Activated T-cell treated with anti-CD3 and anti-CD28 coated beads, Interleukin-2, amount 50 U/mL, for 24 hours (primary cell): ENCODE data around the gene TLX3.

Experiments used
- DNase-seq: peaks from one replicate; pipeline ENCODE4 v3.0.0-alpha.2; 2020
- H3K27ac Mint-ChIP-seq: 2 replicates; pipeline ENCODE4 v1.8.0; 2020; ENCODE audit warnings: mild to moderate bottlenecking, mixed read lengths
- H3K27me3 Mint-ChIP-seq: 2 replicates; pipeline ENCODE4 v1.8.0; 2020; ENCODE audit warnings: mixed read lengths
- H3K36me3 Mint-ChIP-seq: 2 replicates; pipeline ENCODE4 v1.8.0; 2020; ENCODE audit warnings: low read depth, mixed read lengths
- H3K4me1 Mint-ChIP-seq: 2 replicates; pipeline ENCODE4 v1.8.0; 2020; ENCODE audit warnings: low read depth, mixed read lengths
- H3K4me3 Mint-ChIP-seq: 2 replicates; pipeline ENCODE4 v1.8.0; 2020; ENCODE audit warnings: mild to moderate bottlenecking, moderate library complexity, mixed read lengths
- H3K9me3 Mint-ChIP-seq: 2 replicates; pipeline ENCODE4 v1.8.0; 2020; ENCODE audit warnings: mixed read lengths

Gene TLX3

GRCh38 chr5:171311322-171312077, 2.5 kb downstream of the TLX3 start:
- Mint-ChIP-seq H3K27ac (no peak overlapping the region), H3K4me3 (no peak overlapping the region), H3K27me3 (peaks cover 87% of the 10 kb centered on the region), H3K4me1 (peaks cover 34% of the 10 kb centered on the region), H3K36me3 (no peaks in the 10 kb centered on the region), H3K9me3 (no peaks in the 10 kb centered on the region)
- no peak for DNase-seq

GRCh38 chr5:171312129-171312974, 3.3 kb downstream of the TLX3 start:
- peak; percentile 39 for DNase-seq
- H3K27me3 Mint-ChIP-seq: peaks cover 87% of the 10 kb centered on the region
- H3K36me3 Mint-ChIP-seq: no peaks in the 10 kb centered on the region
- no peak overlapping the region for H3K27ac Mint-ChIP-seq
- H3K4me3 Mint-ChIP-seq: peak overlapping the region; percentile 37
- H3K4me1 Mint-ChIP-seq: peaks cover 38% of the 10 kb centered on the region
- H3K9me3 Mint-ChIP-seq: no peaks in the 10 kb centered on the region

- Mint-ChIP-seq H3K4me3 (peak overlapping the region; percentile 36), H3K27ac (no peak overlapping the region), H3K36me3 (no peaks in the 10 kb centered on the region), H3K27me3 (peaks cover 88% of the 10 kb centered on the region), H3K4me1 (peaks cover 34% of the 10 kb centered on the region), H3K9me3 (no peaks in the 10 kb centered on the region)
- DNase-seq: peak; percentile 33
These were observed 4.6 kb downstream of the TLX3 start for GRCh38 chr5:171313481-171314206.

GRCh38 chr5:171314728-171315385, 5.8 kb downstream of the TLX3 start:
- H3K9me3 Mint-ChIP-seq: no peaks in the 10 kb centered on the region
- DNase-seq: peak; percentile 32

GRCh38 chr5:171315386-171315891, 6.4 kb downstream of the TLX3 start:
- H3K36me3 Mint-ChIP-seq: no peaks in the 10 kb centered on the region
- H3K27me3 Mint-ChIP-seq: peaks cover 91% of the 10 kb centered on the region
- H3K4me3 Mint-ChIP-seq: no peak overlapping the region
- H3K4me1 Mint-ChIP-seq: peaks cover 30% of the 10 kb centered on the region
- H3K27ac Mint-ChIP-seq: no peak overlapping the region
- DNase-seq: no peak
- no peaks in the 10 kb centered on the region for H3K9me3 Mint-ChIP-seq

More at GRCh38 chr5:171314728-171315385, 5.8 kb downstream of the TLX3 start:
- Mint-ChIP-seq H3K4me1 (peaks cover 31% of the 10 kb centered on the region), H3K4me3 (no peak overlapping the region), H3K27ac (no peak overlapping the region), H3K36me3 (no peaks in the 10 kb centered on the region), H3K27me3 (peaks cover 91% of the 10 kb centered on the region)

- Mint-ChIP-seq H3K27me3 (peaks cover 89% of the 10 kb centered on the region), H3K27ac (no peak overlapping the region), H3K9me3 (no peaks in the 10 kb centered on the region), H3K4me1 (peaks cover 26% of the 10 kb centered on the region), H3K36me3 (no peaks in the 10 kb centered on the region), H3K4me3 (peak overlapping the region; percentile 27)
- DNase-seq: no peak
These were observed 6.8 kb downstream of the TLX3 start for GRCh38 chr5:171315925-171316257.

GRCh38 chr5:171316258-171317121, 7.4 kb downstream of the TLX3 start:
- H3K36me3 Mint-ChIP-seq: no peaks in the 10 kb centered on the region
- H3K27me3 Mint-ChIP-seq: peaks cover 90% of the 10 kb centered on the region
- H3K4me1 Mint-ChIP-seq: peaks cover 23% of the 10 kb centered on the region
- no peak overlapping the region for H3K27ac Mint-ChIP-seq
- DNase-seq: peak; percentile 32
- H3K9me3 Mint-ChIP-seq: no peaks in the 10 kb centered on the region
- peak overlapping the region; percentile 27 for H3K4me3 Mint-ChIP-seq

- Mint-ChIP-seq H3K36me3 (no peaks in the 10 kb centered on the region), H3K27me3 (peaks cover 93% of the 10 kb centered on the region), H3K9me3 (no peaks in the 10 kb centered on the region), H3K4me3 (no peak overlapping the region), H3K27ac (no peak overlapping the region), H3K4me1 (peaks cover 23% of the 10 kb centered on the region)
- DNase-seq: no peak
These were observed 8.2 kb downstream of the TLX3 start for GRCh38 chr5:171317230-171317629.

- peaks cover 93% of the 10 kb centered on the region for H3K27me3 Mint-ChIP-seq
- DNase-seq: no peak
- no peak overlapping the region for H3K4me3 Mint-ChIP-seq
- H3K36me3 Mint-ChIP-seq: no peaks in the 10 kb centered on the region
- H3K4me1 Mint-ChIP-seq: peaks cover 17% of the 10 kb centered on the region
- no peak overlapping the region for H3K27ac Mint-ChIP-seq
- no peaks in the 10 kb centered on the region for H3K9me3 Mint-ChIP-seq
These were observed 9.0 kb downstream of the TLX3 start for GRCh38 chr5:171318026-171318425.

- no peak overlapping the region for H3K4me3 Mint-ChIP-seq
- no peak overlapping the region for H3K27ac Mint-ChIP-seq
- DNase-seq: no peak
- no peaks in the 10 kb centered on the region for H3K9me3 Mint-ChIP-seq
- peaks cover 4% of the 10 kb centered on the region for H3K4me1 Mint-ChIP-seq
- H3K36me3 Mint-ChIP-seq: no peaks in the 10 kb centered on the region
- peaks cover 87% of the 10 kb centered on the region for H3K27me3 Mint-ChIP-seq
These were observed 12.4 kb downstream of the TLX3 start for GRCh38 chr5:171321447-171321846.

GRCh38 chr5:171322527-171322926, 13.5 kb downstream of the TLX3 start:
- H3K4me3 Mint-ChIP-seq: no peak overlapping the region
- H3K4me1 Mint-ChIP-seq: no peaks in the 10 kb centered on the region
- H3K36me3 Mint-ChIP-seq: no peaks in the 10 kb centered on the region
- H3K27ac Mint-ChIP-seq: no peak overlapping the region
- H3K9me3 Mint-ChIP-seq: no peaks in the 10 kb centered on the region
- DNase-seq: no peak
- H3K27me3 Mint-ChIP-seq: peaks cover 76% of the 10 kb centered on the region

GRCh38 chr5:171323007-171323406, 14.0 kb downstream of the TLX3 start:
- Mint-ChIP-seq H3K9me3 (no peaks in the 10 kb centered on the region), H3K4me1 (no peaks in the 10 kb centered on the region), H3K4me3 (no peak overlapping the region), H3K27me3 (peaks cover 73% of the 10 kb centered on the region), H3K36me3 (no peaks in the 10 kb centered on the region), H3K27ac (no peak overlapping the region)
- no peak for DNase-seq

- H3K4me1 Mint-ChIP-seq: no peaks in the 10 kb centered on the region
- no peaks in the 10 kb centered on the region for H3K36me3 Mint-ChIP-seq
- peaks cover 68% of the 10 kb centered on the region for H3K27me3 Mint-ChIP-seq
- no peak for DNase-seq
- no peak overlapping the region for H3K4me3 Mint-ChIP-seq
- no peak overlapping the region for H3K27ac Mint-ChIP-seq
- no peaks in the 10 kb centered on the region for H3K9me3 Mint-ChIP-seq
These were observed 15.0 kb downstream of the TLX3 start for GRCh38 chr5:171323806-171324632.
